ENCODE results near the gene LDHA.

- no peak for TF ChIP-seq CTCF (IDR thresholded peaks at IDR 0.05; ENCODE audit: insufficient read depth, low read length)
- TF ChIP-seq POLR2AphosphoS5 (IDR thresholded peaks at IDR 0.05; ENCODE audit: low read depth) = no peak
- no peak for TF ChIP-seq REST (IDR thresholded peaks at IDR 0.05; ENCODE audit: insufficient replicate concordance, low read depth)
- no peak for TF ChIP-seq GABPA (IDR thresholded peaks at IDR 0.05; ENCODE audit: low read depth)
Measured at GRCh38 chr11:18371279-18371678, 23.1 kb upstream of the LDHA start.
